Activated naive CD4-positive, alpha-beta T cell treated with anti-CD3 and anti-CD28 coated beads, Interleukin-2, amount 10 ng/mL, durations not matched to agents 7 days and 5 days (primary cell): Measurements from ENCODE around the gene SCYL2.
"Not testable (repeated sequence)": the region's sequence is repeated elsewhere in the genome, so short reads cannot be mapped to it uniquely, and the experiment has no call there.

Experiments
- CTCF ChIA-PET: fragments of 350-600 bp; sonication (Branson Sonifier 250); formaldehyde crosslinking; loops from one replicate; lab custom pipeline; 2021; ENCODE audit warnings: antibody characterized with exemption; lab: Charles Lee
- DNase-seq: peaks from one replicate; pipeline ENCODE4 v3.0.0-alpha.2; 2020
- H3K27ac Mint-ChIP-seq: one replicate; pipeline ENCODE4 v1.8.0; 2021; ENCODE audit warnings: mild to moderate bottlenecking, moderate library complexity, mixed read lengths
- H3K27me3 Mint-ChIP-seq: one replicate; pipeline ENCODE4 v1.8.0; 2021; ENCODE audit warnings: mild to moderate bottlenecking, mixed read lengths
- H3K36me3 Mint-ChIP-seq: one replicate; pipeline ENCODE4 v1.8.0; 2021; ENCODE audit warnings: mixed read lengths
- H3K4me1 Mint-ChIP-seq: one replicate; pipeline ENCODE4 v1.8.0; 2021; ENCODE audit warnings: mixed read lengths
- H3K4me3 Mint-ChIP-seq: one replicate; pipeline ENCODE4 v1.8.0; 2021; ENCODE audit warnings: mild to moderate bottlenecking, moderate library complexity, mixed read lengths
- H3K9me3 Mint-ChIP-seq: one replicate; pipeline ENCODE4 v1.8.0; 2021; ENCODE audit warnings: mixed read lengths

SCYL2 gene

GRCh38 chr12:100266835-100267602 is at the start of gene SCYL2, which contains the start of gene DEPDC4:
SCYL2 (plus strand) TSS chr12:100267177; CDS start chr12:100282971, 15,794 bp downstream.
DEPDC4 (minus strand) TSS chr12:100267079; CDS start chr12:100267076, 3 bp downstream.
- Mint-ChIP-seq H3K36me3 (peaks cover 7% of the 10 kb centered on the region), H3K4me1 (peaks cover 32% of the 10 kb centered on the region), H3K27me3 (no peaks in the 10 kb centered on the region), H3K27ac (peak within 1 kb of the TSS; percentile 99), H3K4me3 (peak within 1 kb of the TSS; percentile 99), H3K9me3 (no peaks in the 10 kb centered on the region)
- CTCF ChIA-PET, result interaction anchor here (0.6 to 1.2 kb wide), 2 partner anchors 32 to 113 kb away, joined by 3 to 5 read pairs; no protein-coding TSS in a partner anchor
- DNase-seq, result peak; percentile 93

- DNase-seq, result no peak
- Mint-ChIP-seq H3K27me3 (no peaks in the 10 kb centered on the region), H3K9me3 (no peaks in the 10 kb centered on the region), H3K4me1 (no peaks in the 10 kb centered on the region), H3K27ac (no peak overlapping the region), H3K36me3 (peaks cover 32% of the 10 kb centered on the region), H3K4me3 (no peak overlapping the region)
- CTCF ChIA-PET, result no interaction called here
Measured at GRCh38 chr12:100219328-100220109, 47.5 kb upstream of the SCYL2 start.

GRCh38 chr12:100221523-100221922 is 45.5 kb upstream of the SCYL2 start:
- H3K4me1 Mint-ChIP-seq, result no peaks in the 10 kb centered on the region
- CTCF ChIA-PET, result no interaction called here
- H3K36me3 Mint-ChIP-seq, result peaks cover 33% of the 10 kb centered on the region
- no peak for DNase-seq
- no peaks in the 10 kb centered on the region for H3K27me3 Mint-ChIP-seq
- no peak overlapping the region for H3K4me3 Mint-ChIP-seq
- H3K27ac Mint-ChIP-seq, result no peak overlapping the region
- no peaks in the 10 kb centered on the region for H3K9me3 Mint-ChIP-seq

GRCh38 chr12:100222173-100222572 is 44.8 kb upstream of the SCYL2 start:
- DNase-seq, H3K9me3 Mint-ChIP-seq, H3K4me3 Mint-ChIP-seq, H3K27me3 Mint-ChIP-seq, H3K4me1 Mint-ChIP-seq, H3K27ac Mint-ChIP-seq: not testable (repeated sequence)
- CTCF ChIA-PET, result interaction anchor here (0.9 kb wide), 1 partner anchor 30 kb away, joined by 3 read pairs; no protein-coding TSS in a partner anchor
- H3K36me3 Mint-ChIP-seq, result peaks cover 31% of the 10 kb centered on the region

- no peaks in the 10 kb centered on the region for H3K4me1 Mint-ChIP-seq
- no peak overlapping the region for H3K27ac Mint-ChIP-seq
- H3K9me3 Mint-ChIP-seq, result no peaks in the 10 kb centered on the region
- no peak for DNase-seq
- H3K36me3 Mint-ChIP-seq, result peaks cover 21% of the 10 kb centered on the region
- H3K27me3 Mint-ChIP-seq, result no peaks in the 10 kb centered on the region
- CTCF ChIA-PET, result interaction anchor here (1.1 kb wide), 1 partner anchor 179 kb away, joined by 3 read pairs; no protein-coding TSS in a partner anchor
- H3K4me3 Mint-ChIP-seq, result no peak overlapping the region
Measured at GRCh38 chr12:100225491-100225890, 41.5 kb upstream of the SCYL2 start.

- CTCF ChIA-PET, result interaction anchor here (0.6 to 2.3 kb wide), 5 partner anchors 12 to 1414 kb away, joined by 3 to 6 read pairs (median 4); no protein-coding TSS in a partner anchor
- no peaks in the 10 kb centered on the region for H3K27me3 Mint-ChIP-seq
- no peaks in the 10 kb centered on the region for H3K4me1 Mint-ChIP-seq
- H3K36me3 Mint-ChIP-seq, result peaks cover 7% of the 10 kb centered on the region
- no peaks in the 10 kb centered on the region for H3K9me3 Mint-ChIP-seq
- DNase-seq, result no peak
- H3K4me3 Mint-ChIP-seq, result no peak overlapping the region
- H3K27ac Mint-ChIP-seq, result no peak overlapping the region
Measured at GRCh38 chr12:100229036-100229635, 37.8 kb upstream of the SCYL2 start.

GRCh38 chr12:100229876-100230275 is 37.1 kb upstream of the SCYL2 start:
- no peaks in the 10 kb centered on the region for H3K27me3 Mint-ChIP-seq
- peaks cover 7% of the 10 kb centered on the region for H3K36me3 Mint-ChIP-seq
- no peak for DNase-seq
- H3K4me1 Mint-ChIP-seq, result no peaks in the 10 kb centered on the region
- CTCF ChIA-PET, result interaction anchor here (0.6 to 2.3 kb wide), 3 partner anchors 75 to 175 kb away, joined by 3 to 6 read pairs (median 5); no protein-coding TSS in a partner anchor
- no peaks in the 10 kb centered on the region for H3K9me3 Mint-ChIP-seq
- no peak overlapping the region for H3K4me3 Mint-ChIP-seq
- H3K27ac Mint-ChIP-seq, result no peak overlapping the region

- H3K27me3 Mint-ChIP-seq, H3K27ac Mint-ChIP-seq, H3K4me3 Mint-ChIP-seq, H3K9me3 Mint-ChIP-seq, H3K36me3 Mint-ChIP-seq, H3K4me1 Mint-ChIP-seq, DNase-seq: not testable (repeated sequence)
- CTCF ChIA-PET, result interaction anchor here (2.5 to 4.6 kb wide), 2 partner anchors 172 to 440 kb away, joined by 8 to 57 read pairs; no protein-coding TSS in a partner anchor
Measured at GRCh38 chr12:100231873-100232272, 35.1 kb upstream of the SCYL2 start.

- CTCF ChIA-PET, result interaction anchor here (0.7 to 4.6 kb wide), 6 partner anchors 63 to 438 kb away, joined by 3 to 57 read pairs (median 5); no protein-coding TSS in a partner anchor
Measured at GRCh38 chr12:100234166-100234565, 32.8 kb upstream of the SCYL2 start.

GRCh38 chr12:100234591-100235304 is 32.2 kb upstream of the SCYL2 start:
- DNase-seq, result peak; percentile 29
- H3K36me3 Mint-ChIP-seq, result no peaks in the 10 kb centered on the region
- no peak overlapping the region for H3K4me3 Mint-ChIP-seq
- H3K27me3 Mint-ChIP-seq, result no peaks in the 10 kb centered on the region
- H3K4me1 Mint-ChIP-seq, result no peaks in the 10 kb centered on the region
- no peak overlapping the region for H3K27ac Mint-ChIP-seq
- no peaks in the 10 kb centered on the region for H3K9me3 Mint-ChIP-seq
- CTCF ChIA-PET, result interaction anchor here (0.5 to 4.6 kb wide), 10 partner anchors 32 to 437 kb away, joined by 3 to 57 read pairs (median 3); partner anchors contain the start of genes DEPDC4 and SCYL2

More at GRCh38 chr12:100234166-100234565, 32.8 kb upstream of the SCYL2 start:
- Mint-ChIP-seq H3K9me3 (no peaks in the 10 kb centered on the region), H3K27ac (no peak overlapping the region), H3K27me3 (no peaks in the 10 kb centered on the region), H3K4me3 (no peak overlapping the region), H3K36me3 (no peaks in the 10 kb centered on the region), H3K4me1 (no peaks in the 10 kb centered on the region)
- DNase-seq, result no peak

- CTCF ChIA-PET, result no interaction called here
- H3K27me3 Mint-ChIP-seq, result no peaks in the 10 kb centered on the region
- H3K4me1 Mint-ChIP-seq, result no peaks in the 10 kb centered on the region
- no peak overlapping the region for H3K27ac Mint-ChIP-seq
- DNase-seq, result no peak
- no peaks in the 10 kb centered on the region for H3K36me3 Mint-ChIP-seq
- no peaks in the 10 kb centered on the region for H3K9me3 Mint-ChIP-seq
- H3K4me3 Mint-ChIP-seq, result no peak overlapping the region
Measured at GRCh38 chr12:100238801-100239200, 28.2 kb upstream of the SCYL2 start.

GRCh38 chr12:100239589-100239988 is 27.4 kb upstream of the SCYL2 start:
- Mint-ChIP-seq H3K4me3 (no peak overlapping the region), H3K4me1 (no peaks in the 10 kb centered on the region), H3K36me3 (no peaks in the 10 kb centered on the region), H3K9me3 (no peaks in the 10 kb centered on the region), H3K27me3 (no peaks in the 10 kb centered on the region), H3K27ac (no peak overlapping the region)
- no peak for DNase-seq
- CTCF ChIA-PET, result no interaction called here

- no peak overlapping the region for H3K27ac Mint-ChIP-seq
- no peaks in the 10 kb centered on the region for H3K9me3 Mint-ChIP-seq
- H3K4me1 Mint-ChIP-seq, result no peaks in the 10 kb centered on the region
- H3K36me3 Mint-ChIP-seq, result no peaks in the 10 kb centered on the region
- no peaks in the 10 kb centered on the region for H3K27me3 Mint-ChIP-seq
- DNase-seq, result no peak
- H3K4me3 Mint-ChIP-seq, result no peak overlapping the region
- CTCF ChIA-PET, result no interaction called here
Measured at GRCh38 chr12:100243137-100243536, 23.8 kb upstream of the SCYL2 start.
